ENCODE measurements around the gene MMP23B.
"Not testable (repeated sequence)": the region's sequence is repeated elsewhere in the genome, so short reads cannot be mapped to it uniquely, and the experiment has no call there.

MMP23B gene

GRCh38 chr1:1671365-1672119, 39.6 kb downstream of the MMP23B start:
- DNase-seq, result no peak

- DNase-seq, result no peak
These were observed 40.4 kb downstream of the MMP23B start for GRCh38 chr1:1672181-1672965.

GRCh38 chr1:1674806-1675205, 42.8 kb downstream of the MMP23B start:
- DNase-seq, result not testable (repeated sequence)

DNA sequence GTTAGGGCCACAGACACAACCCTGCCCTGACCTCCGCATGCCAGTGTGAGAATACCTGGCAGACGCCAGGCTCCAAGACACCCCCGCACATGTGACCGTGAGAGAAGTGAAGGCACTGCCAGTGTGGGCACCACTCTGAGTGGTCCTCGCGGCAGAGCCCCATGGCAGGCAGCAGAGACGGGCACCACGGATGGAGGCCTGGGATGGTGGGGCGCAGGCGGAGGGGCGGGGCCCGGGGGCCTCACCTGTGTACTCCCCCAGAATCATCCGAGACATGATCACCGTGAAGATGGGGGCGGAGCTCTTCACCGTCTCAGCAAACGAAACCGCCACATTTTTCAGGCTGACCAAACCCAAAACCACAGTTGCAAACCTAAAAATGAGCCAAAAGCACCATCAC, 43.2 kb downstream of the MMP23B start:
- DNase-seq, result not testable (repeated sequence)

- not testable (repeated sequence) for DNase-seq
These were observed 44.1 kb downstream of the MMP23B start for GRCh38 chr1:1676087-1676486.

- DNase-seq, result peak; percentile 19
These were observed 46.0 kb downstream of the MMP23B start for GRCh38 chr1:1677718-1678580.

DNA sequence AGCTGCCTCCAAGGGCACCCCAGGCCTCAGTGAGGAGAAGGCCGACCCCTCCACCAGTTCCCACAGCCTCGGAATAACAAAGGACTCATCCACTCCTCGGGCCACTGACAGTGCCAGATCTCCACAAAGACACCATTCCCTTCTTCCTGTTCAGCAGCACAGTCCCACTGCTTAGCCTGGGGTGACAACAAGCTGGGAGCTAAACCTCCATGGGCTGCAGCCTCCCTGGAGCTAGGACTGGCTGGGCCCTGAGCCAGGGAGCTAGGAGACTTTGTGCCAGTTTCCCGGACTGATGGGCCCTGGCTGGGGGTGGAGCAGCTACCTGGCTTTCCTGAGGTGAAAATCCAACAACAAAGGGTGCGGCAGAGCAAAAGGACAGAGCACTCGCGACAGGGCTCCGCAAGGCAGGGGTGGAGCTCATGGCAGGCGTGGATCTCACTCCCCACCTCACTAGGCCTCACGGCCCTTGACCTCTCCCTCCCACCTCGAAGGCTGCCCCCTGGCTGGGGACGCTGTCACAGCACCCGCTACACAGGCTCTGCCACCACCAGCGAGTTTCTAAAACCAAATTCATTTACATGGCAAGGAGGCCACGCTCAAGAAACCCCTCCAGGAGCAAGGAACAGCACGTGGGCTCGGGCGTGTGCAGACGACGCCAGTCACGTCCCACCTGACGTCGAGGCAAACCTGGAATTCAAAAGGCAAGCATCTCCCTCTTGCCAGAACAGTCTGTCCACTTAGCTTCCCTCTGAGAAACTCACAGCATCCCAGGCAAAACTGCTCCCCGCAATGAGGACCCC, 46.8 kb downstream of the MMP23B start:
- no peak for DNase-seq

DNA sequence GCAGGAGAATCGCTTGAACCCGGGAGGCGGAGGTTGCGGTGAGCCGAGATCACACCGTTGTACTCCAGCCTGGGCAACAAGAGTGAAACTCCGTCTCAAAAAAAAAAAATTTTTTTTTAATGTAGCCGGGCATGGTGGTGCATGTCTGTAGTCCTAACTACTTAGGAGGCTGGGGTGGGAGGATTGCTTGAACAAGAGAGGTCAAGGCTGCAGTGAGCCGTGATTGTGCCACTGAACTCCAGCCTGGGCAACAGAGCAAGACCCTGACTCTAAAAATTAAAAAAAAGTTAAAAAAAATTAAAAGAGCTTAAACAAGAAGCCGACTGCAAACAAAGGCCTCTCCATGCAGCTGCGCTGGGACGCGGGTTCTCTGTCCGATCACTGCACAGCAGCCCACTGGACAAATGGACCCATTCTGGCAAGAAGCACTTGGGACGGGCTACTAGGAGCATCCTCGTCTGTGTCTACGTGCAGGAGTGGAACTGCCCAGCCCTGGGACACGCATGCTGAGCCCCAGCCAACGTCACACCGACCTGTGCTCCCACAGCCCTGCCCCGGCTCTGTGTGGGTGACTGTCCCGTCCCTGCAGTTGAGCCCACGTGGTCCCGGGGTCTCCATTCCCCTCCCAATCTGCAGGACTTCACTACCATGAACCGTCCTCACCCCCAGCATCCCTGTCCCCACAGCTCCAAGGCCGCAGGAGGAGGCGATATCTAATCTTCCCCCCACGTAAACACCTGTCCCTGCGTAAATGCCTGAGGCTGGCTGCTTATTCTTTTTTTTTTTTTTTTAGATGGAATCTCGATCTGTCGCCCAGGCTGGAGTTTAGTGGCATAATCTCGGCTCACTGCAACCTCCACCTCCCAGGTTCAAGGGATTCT, 48.3 kb downstream of the MMP23B start:
- no peak for DNase-seq

DNA sequence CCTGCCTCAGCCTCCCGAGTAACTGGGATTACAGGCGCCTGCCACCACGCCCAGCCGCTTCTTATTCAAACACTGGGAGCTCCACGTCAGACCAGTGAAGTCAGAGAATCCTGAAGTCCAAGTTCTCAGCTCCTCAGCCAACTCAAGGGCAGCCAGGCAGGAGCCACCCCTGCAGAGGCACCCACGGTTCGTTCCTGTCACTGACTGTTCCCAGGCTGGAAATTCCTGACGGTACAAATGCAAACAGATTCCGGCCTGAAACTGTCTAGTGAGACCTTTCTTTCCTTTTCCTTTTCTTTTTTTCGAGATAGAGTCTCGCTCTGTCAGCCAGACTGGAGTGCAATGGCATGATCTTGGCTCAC, 48.9 kb downstream of the MMP23B start:
- DNase-seq, result no peak

DNA sequence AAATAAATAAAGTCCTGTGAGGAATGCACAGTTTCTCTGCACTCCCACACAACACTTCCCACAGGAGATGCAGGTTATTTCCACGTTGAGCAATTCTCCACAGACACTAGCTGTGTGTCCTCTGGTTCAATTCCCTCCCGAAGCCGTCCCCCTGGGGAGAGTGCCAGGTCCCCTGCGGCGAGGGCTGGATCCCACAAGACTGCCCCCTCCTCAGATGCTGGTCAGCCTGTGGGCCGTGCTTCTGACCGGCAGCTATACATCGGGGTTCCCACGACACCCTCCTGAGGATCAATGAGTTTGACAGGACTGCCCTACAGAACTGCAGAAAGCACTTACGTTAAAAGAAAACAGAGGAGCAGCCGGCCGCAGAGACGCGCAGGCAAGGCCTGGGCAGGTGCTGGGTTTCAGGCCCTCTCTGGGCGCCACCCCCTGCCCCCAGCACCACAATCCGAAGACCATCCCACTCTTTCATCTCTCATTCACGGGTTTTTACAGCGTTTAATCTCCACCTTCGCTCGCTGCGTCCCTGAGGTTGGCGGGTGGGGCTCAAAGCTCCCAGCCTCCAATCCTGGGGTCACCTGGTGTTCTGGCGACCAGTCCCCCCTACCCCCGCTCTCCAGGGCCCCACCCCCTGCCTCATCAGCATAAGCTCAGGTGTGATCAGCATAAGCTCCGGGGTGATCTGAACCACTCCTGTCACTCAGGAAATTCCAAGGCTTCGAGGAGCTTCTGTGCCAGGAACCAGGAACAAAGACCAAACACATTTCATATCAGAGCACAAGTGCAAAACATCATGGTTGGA, 51.3 kb downstream of the MMP23B start:
- DNase-seq, result no peak
